ENCODE results near the gene SLC9A7.

SLC9A7 gene

DNA sequence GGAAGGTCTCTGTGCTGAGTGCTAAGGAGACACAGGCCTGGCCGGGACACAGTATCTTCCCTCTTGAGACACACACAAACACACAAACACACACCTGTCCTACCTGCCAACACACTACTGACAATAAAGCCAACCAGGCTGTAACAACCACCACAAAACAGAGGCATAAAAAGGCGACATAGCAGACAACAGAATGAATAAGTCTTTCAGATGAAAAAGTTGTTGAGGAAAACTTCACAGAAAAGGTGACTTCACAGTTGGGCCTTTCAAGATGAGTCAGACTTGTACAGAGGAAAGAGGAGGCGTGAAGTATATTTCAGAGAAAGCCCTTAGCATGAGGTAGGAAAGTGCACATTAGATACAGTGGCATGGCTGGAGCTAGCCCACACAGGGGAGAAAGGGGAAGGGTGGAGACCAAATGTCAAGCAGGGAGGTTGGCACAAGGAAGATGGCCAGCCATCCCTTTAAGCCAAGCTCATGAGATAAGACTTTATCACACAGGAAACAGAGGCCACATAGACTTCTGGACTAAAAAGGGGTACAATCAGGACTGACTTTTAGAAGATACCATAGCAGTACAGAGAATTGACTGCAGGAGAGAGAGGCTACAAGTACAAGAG lies 54.0 kb downstream of the SLC9A7 start:
- DNase-seq (ENCODE audit: low read depth in 3 of 3) = peak in 2 of 3 donors; percentile 9 to 12

DNA sequence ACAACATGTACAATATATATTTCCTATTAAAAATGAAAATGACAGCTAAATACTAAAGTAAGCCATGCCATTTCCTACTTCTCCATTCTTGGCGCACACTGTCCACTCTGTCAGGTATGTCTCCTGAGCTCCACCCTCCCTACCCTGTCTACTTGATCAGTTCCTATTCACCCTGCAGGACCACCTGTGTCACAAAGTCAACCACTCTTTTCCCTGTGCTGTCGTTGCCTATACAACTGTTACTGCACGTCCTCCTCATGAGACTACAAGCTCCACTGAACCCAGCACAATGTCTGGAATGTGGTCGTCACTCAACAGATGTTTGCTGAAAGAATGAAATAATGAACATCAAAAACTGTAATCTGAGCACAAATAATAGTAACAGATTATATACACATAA lies 54.9 kb downstream of the SLC9A7 start:
- DNase-seq (ENCODE audit: low read depth in 3 of 3) = no peak

DNA sequence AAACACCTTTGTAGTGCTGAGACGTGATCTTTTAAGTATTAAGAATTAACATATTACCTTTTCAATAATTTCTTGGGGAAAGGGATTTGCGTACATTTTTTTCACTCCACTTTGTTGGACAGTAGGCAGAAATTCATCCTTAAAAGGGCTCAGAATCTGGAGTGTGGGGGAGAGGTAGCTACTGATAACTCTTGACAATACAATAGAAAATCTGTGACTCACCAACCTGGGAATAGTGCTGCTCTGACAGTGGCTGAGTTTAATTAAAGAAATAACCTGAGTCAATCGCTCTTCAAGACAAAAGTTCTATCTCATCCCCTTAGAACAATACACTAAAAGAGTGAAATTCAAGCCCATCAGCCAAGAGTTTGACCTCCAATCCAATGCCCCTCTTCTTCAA lies 60.2 kb downstream of the SLC9A7 start:
- no peak for DNase-seq (ENCODE audit: low read depth in 3 of 3)

DNA sequence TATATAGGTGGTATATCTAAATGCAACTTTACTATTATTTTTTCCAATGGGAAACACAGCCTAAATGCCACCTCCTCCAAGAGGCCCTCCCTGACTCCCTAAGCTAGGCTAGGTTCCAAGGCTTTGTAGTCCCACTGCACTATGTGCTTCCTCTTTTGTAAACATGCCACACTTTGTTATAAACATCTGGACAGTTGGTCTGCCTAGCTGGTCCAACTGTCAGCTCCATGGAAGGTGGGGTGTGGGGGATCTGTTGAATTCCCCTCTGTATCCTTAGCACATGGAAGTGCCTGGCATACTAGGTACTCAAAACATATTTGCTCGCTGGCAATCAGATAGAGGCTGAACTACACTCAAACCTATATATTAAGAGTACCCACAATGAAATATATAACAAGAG lies 63.4 kb downstream of the SLC9A7 start:
- DNase-seq (ENCODE audit: low read depth in 3 of 3) = no peak

DNA sequence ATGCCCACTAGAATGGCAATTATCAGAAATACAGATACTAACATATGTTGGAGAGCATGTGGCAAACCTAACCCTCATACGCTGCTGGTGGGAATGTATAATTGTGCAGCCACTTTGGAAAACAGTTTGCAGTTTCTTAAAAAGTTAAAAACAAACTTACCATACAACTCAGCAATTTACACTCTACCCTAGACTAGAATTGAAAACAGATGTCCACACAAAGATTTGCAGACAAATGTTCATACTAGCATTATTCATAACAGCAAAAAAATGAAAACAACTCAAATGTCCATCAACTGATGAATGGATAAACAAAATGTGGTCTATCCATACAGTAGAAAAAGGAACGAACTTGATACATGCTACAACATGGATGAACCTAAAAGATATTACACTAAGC lies 64.4 kb downstream of the SLC9A7 start:
- DNase-seq (ENCODE audit: low read depth in 3 of 3) = no peak

DNA sequence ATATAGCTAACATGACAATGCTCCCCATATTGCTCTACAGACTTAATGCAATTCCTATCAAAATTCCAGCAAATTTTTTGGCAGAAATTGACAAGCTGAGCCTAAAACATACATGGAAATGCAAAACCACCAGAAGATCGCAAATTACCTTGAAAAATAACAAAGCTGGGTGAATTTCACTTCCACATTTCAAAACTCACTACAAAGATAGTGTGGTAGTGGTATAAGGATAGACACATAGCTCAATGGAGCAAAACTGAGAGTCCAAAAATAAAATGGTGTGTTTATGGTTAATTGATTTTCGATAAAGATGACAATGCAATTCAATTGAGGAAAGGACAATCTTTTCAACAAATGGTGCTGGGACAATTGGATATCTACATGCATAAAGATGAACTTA lies 65.8 kb downstream of the SLC9A7 start:
- DNase-seq (ENCODE audit: low read depth in 3 of 3) = no peak

DNA sequence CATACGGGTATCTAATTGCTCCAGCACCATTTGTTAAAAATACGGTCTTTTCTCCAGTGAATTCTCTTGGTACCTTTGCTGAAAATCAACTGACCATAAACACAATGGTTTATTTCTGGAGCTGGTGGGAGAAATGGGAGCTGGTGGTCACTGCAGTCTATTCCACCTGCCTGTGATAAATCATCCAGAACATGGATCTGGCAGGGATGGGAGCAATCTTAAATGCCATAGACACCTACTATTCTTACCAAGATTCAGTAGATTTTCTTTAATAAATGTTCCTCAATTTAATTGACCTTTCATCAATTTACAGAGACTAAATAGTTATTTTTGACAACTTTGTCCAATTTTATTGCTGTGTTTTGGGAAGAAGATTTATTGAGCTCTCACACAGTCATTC lies 68.1 kb downstream of the SLC9A7 start:
- no peak for DNase-seq (ENCODE audit: low read depth in 3 of 3)

DNA sequence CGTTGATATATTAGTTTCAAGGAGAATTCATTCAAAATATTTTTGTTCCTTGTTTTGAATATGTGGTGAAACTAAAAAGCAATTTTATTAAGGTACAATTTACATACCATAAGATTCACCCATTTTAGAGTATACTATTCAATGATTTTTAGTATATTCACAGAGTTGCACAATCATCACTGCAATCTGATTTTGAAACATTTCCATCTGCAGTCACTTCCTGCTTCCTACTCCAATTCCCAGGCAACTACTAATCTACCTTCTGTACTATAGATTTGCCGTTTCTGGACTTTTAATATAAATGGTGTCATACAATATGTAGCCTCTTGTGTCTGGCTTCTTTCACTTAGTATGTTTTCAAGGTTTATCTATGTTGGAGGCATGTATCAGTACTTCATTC lies 71.3 kb downstream of the SLC9A7 start:
- no peak for DNase-seq (ENCODE audit: low read depth in 3 of 3)

DNA sequence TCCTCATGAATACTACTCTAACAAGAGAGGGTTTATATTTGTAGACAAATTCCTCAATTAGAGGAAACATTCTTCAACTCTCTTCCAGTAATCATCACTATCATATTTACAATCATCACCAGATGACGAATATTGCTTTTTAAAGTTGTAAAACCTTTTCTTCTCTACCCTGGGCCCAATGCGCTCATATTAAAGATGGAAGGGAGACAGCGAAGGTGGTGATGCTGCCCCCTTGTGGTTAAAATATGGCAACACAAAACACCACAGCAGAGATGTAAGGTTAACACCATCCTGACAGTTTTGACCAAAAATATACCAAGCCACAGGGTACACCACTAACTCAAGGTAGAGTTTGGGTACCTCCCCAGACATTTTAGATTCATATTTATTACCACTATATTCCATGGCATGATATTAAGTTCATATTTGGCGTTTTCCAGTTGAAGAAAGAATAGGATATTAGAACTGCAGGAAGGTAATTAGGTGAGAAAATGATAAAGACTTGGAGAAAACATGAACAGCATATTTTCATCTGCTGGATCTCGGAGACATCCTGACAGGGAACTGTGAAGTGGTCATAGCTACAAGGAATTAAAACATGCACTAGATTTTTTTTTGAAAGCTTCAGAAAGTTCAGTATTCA lies 72.8 kb downstream of the SLC9A7 start:
- DNase-seq (ENCODE audit: low read depth in 3 of 3) = peak in 2 of 3 donors; percentile 15 to 39

DNA sequence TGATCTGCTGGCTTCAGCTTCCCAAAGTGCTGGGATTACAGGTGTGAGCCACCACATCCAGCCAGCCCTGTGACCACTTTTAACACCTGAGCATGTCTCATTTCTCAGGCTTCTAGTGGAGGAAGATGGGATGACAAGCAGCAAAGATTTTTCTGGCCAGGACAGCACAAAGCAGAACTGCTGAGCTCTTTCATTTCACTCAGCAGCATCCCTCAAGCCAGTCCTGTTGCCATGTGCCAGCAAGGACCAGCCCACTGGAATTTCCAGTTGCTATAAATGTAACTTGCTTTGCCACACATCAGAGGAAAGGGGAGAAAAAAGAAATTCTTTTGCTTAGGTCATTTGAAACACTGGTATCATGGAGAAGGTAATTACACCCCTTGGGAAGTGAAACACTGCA lies 75.9 kb downstream of the SLC9A7 start:
- DNase-seq (ENCODE audit: low read depth in 3 of 3) = no peak

DNA sequence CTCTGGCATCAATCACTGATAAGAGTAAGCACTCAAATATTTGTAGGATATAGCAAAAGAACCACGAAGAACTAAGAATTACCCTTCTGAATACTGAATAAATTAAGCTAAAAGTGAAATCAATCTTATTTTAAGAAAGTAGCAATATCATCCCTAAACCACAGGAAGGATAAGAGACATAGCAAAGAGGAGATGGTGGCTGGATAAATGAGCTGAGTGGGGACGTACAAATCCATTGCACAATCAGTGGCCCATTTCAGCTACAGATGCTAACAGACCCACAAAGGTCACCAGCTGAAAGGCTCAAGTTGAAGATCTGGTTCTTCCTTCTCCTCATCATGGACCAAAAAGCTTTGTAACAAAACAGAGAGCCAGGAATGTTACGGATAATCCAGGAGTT lies 77.1 kb downstream of the SLC9A7 start:
- no peak for DNase-seq (ENCODE audit: low read depth in 3 of 3)

DNA sequence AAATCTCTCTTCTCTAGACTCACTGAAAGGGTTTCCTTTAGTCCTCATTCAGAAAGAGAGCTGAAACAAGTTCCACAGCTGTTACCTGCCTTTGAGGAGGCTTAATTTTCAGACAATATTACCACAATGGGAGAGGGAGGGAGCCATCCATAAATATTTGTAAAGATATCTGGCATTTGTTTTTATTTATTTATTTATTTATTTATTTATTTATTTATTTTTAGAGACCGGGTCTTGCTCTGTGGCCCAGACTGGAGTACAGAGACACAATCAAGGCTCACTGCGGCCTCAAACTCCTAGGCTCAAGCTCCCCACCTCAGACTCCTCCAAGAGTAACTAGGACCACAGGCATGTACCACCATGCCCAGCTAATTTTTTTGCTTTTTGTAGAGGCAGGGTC lies 80.7 kb downstream of the SLC9A7 start:
- DNase-seq (ENCODE audit: low read depth in 3 of 3) = no peak

DNA sequence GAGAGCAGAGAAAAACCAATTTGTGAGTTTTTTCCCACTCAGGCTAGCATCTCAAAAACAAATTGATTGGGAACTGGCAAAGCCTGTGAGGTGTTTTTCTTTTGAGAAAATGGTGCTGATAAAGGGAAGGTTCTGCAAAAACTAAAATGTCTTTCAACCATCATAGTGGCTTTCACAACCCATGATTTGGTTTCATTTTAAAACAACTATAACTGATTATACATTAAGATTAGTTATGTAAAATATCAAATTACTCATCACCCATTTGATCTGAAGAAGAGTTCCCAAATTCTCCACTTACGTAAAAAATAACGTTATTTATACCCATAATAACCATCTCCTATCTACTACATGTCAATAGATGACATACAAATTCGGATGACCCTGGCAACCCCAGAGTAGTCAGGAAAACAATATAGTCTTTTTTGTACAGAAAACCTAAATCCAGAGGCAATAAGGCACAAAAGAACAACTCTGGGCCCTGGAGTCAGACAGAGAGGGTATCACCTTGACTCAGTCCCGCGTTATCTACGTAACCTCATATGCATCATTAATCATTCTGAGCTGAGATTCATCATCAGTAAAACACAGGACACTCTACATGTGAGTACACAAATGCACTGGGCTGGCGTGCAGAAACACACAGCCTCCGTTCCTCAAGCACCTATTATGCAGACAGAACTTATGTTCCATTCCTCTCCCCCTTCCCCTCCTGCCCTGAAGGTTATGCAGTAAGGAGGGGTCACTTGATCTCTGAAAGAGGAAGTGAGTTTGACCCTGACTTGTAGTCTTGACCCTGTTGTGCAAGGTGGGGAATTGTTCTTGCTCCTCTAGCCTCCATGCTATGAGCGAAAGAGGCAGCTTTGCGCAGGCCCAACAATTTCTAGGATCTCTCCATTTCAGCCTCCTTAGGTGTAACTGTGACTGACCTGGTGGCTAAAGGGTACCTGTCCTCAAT lies 82.2 kb downstream of the SLC9A7 start:
- DNase-seq (ENCODE audit: low read depth in 3 of 3) = no peak

DNA sequence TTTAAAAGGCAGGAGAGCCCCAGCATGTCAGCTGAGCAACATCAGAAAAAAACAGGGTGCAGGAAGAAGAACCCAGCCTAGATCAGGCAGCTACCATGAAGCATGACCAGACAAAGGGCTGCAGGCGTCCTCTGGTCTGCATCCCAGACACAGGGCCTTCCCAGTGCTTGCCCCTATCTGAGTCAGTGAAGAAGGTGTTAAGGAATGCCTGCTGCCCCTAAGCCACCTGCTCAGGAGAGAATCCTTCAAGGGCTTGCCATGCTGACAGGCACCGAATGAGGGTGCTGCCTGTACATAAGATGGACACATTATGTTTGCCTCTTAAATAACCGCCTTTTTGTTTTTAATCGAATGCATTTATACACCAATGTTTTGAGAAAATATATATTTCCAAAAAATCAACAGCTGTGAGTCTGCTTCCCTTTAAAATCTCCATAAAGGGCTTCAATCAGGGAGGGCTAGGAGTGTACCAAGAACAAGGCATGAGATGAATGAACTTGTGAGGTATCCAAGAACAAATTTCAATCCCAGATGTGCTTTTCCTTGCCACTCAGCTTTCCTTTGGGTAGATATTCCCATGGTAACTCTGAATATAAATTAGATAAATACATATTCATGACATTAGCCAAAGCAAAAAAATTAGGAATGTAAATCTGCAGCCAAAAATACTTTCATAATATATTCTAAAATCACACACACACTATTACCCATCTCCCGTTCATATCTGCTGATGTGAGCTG lies 85.1 kb downstream of the SLC9A7 start:
- DNase-seq (ENCODE audit: low read depth in 3 of 3) = no peak

DNA sequence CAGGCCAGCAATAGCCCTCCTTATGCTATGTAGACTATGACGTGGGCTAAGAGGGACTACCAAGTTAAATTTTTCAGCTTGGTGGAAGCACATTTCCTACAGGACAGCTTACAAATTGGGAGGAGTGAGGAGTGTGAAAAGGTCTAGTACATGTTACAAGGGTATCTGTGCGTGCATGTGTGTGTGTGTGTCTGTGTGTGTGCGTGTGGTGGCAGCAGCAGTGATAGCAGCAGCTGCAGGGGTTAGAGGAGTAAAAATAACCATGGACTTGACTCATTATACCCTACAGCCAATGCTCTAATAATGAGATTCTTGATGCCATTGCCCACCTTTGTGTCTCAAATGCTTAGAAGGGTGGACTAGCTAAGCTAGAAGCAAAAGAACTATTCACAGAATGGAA lies 88.6 kb downstream of the SLC9A7 start:
- no peak for DNase-seq (ENCODE audit: low read depth in 3 of 3)

DNA sequence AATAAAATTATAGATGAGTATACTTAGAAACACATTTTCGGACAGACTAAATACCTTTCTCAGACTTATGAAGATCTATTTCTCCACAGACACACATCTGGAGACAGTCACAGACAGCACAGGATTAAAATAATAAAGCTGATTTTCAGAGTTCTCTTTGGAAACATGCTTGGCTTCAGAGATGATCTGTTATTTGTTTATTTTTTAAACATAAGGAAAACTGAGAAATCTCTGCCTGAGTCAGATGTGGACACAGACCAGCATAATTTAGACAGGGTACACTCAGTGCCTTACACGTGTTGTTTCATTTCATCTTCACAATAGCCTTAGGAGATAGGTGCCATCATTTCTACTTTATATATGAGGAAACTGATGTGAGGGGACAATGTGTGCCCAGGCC lies 92.1 kb downstream of the SLC9A7 start:
- DNase-seq (ENCODE audit: low read depth in 3 of 3) = no peak

DNA sequence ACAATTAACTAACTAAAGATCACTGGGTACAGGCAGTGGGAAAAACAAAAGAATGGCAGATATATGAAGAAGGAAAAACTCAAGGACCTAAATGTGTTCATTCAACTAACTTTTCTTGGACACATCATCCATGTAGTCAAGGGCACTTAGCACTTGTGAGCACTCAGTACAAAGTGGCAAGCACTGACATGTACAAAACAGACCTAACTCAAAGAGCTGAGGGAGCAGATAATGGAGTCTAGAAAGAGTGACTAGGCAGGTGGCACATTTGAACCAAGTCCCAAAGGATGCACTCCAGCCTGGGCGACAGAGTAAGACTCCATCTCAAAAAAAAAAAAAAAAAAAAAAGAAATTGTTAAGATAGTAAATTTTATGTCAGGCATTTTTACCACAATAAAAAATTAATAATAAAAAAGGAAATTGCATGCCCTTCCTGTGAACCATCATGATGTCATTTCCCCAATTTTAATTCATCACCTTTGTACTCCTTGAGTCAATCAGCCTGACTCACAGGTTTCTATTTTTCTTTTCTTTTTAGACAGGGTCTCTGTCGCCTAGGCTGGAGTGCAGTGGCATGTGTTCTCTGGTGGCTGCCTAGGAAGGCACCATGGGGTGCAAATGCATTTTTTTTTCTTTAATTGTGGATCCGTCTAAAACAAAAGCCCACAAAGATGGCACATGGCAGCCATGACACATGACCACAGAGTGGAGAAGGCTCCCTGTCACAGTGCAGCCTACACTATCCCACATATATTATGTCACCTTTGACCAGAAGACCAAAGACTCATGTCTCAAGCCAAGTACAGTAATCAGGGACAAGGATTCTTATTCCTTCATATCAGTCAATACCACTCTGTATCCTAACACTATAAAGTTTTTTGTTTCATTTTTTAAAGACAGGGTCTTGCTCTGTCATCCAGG lies 93.4 kb downstream of the SLC9A7 start:
- peak in 1 of 3 donors; percentile 6 for DNase-seq (ENCODE audit: low read depth in 3 of 3)

DNA sequence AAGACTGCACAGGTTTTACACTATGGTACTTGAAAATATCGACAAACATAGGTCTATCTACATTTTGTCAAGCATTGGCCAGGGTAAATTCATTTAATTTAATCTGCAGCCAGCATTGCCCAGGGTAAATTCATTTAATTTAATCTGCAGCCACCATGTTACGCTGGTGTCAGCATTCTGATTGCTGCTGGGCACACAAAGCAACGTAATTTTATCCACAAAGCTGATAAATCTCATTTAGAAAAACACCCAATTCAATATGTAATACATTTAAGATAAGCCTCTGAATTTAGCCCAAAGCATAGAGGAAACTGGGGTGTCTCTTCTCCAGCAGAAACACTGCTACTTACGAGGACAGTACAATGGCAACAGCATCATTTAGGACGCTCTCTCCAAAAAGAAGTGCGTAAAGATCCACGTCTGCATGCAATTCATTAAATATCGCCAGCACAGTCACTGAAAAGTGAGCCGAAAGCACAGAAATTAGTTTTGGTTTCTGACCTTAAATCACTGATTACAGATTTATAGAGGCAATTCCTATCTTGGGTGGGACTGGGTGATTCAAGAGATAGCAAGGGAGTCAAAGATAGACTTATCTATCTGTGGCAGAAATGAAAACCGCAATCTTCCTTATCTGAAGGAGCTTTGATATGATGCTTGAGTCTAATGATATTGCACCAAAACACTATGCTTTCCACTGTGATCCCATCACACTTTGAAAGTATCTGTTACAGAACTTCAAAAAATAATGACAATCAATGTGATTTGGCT lies 96.5 kb downstream of the SLC9A7 start:
- DNase-seq (ENCODE audit: low read depth in 3 of 3) = no peak

DNA sequence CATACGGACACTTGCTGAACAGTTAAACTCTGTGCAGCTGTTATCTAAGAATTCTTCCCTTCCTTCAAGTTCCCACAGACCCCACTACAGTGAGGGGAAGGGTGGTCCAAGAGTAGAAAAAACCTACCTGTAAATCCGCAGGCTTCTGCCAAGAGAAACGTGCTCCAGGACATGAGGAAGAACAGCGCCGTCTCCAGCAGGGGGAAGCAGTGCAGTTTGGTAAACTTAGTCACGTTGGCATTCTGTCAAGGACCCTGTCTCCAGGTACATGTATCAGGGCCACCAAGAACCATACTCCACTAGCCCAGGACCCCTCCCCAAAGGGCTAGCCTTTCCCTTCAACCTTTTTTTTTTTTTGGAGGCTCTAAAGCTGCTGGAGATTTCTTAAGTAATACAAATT lies 105.4 kb downstream of the SLC9A7 start:
- no peak for DNase-seq (ENCODE audit: low read depth in 3 of 3)
